Activated naive CD4-positive, alpha-beta T cell treated with anti-CD3 and anti-CD28 coated beads, Interleukin-2, amount 10 ng/mL, durations not matched to agents 7 days and 5 days (primary cell): ENCODE measurements around the gene FBLN7.

Experiments used
- CTCF ChIA-PET: fragments of 350-600 bp; sonication (Branson Sonifier 250); formaldehyde crosslinking; loops from one replicate; lab custom pipeline; 2021; ENCODE audit warnings: antibody characterized with exemption; lab: Charles Lee
- DNase-seq: peaks from one replicate; pipeline ENCODE4 v3.0.0-alpha.2; 2020
- H3K27ac Mint-ChIP-seq: one replicate; pipeline ENCODE4 v1.8.0; 2021; ENCODE audit warnings: mild to moderate bottlenecking, moderate library complexity, mixed read lengths
- H3K27me3 Mint-ChIP-seq: one replicate; pipeline ENCODE4 v1.8.0; 2021; ENCODE audit warnings: mild to moderate bottlenecking, mixed read lengths
- H3K36me3 Mint-ChIP-seq: one replicate; pipeline ENCODE4 v1.8.0; 2021; ENCODE audit warnings: mixed read lengths
- H3K4me1 Mint-ChIP-seq: one replicate; pipeline ENCODE4 v1.8.0; 2021; ENCODE audit warnings: mixed read lengths
- H3K4me3 Mint-ChIP-seq: one replicate; pipeline ENCODE4 v1.8.0; 2021; ENCODE audit warnings: mild to moderate bottlenecking, moderate library complexity, mixed read lengths
- H3K9me3 Mint-ChIP-seq: one replicate; pipeline ENCODE4 v1.8.0; 2021; ENCODE audit warnings: mixed read lengths

FBLN7 gene

GRCh38 chr2:112170495-112170894 lies 32.3 kb downstream of the FBLN7 start:
- peaks cover 23% of the 10 kb centered on the region for H3K4me1 Mint-ChIP-seq
- CTCF ChIA-PET = no interaction called here
- H3K27ac Mint-ChIP-seq = no peak overlapping the region
- no peak overlapping the region for H3K4me3 Mint-ChIP-seq
- H3K9me3 Mint-ChIP-seq = no peaks in the 10 kb centered on the region
- DNase-seq = no peak
- H3K36me3 Mint-ChIP-seq = no peaks in the 10 kb centered on the region
- H3K27me3 Mint-ChIP-seq = peaks cover 11% of the 10 kb centered on the region

- peaks cover 11% of the 10 kb centered on the region for H3K27me3 Mint-ChIP-seq
- H3K4me1 Mint-ChIP-seq = peaks cover 18% of the 10 kb centered on the region
- H3K27ac Mint-ChIP-seq = peak overlapping the region; percentile 34
- DNase-seq = peak; percentile 20
- CTCF ChIA-PET = interaction anchor here (1.0 kb wide), 1 partner anchor 11 kb away, joined by 3 read pairs; no protein-coding TSS in a partner anchor
- no peak overlapping the region for H3K4me3 Mint-ChIP-seq
- H3K9me3 Mint-ChIP-seq = no peaks in the 10 kb centered on the region
- no peaks in the 10 kb centered on the region for H3K36me3 Mint-ChIP-seq
Measured at GRCh38 chr2:112173646-112174319, 35.6 kb downstream of the FBLN7 start.

- H3K4me3 Mint-ChIP-seq = no peak overlapping the region
- CTCF ChIA-PET = interaction anchor here (1.0 kb wide), 1 partner anchor 12 kb away, joined by 3 read pairs; no protein-coding TSS in a partner anchor
- H3K4me1 Mint-ChIP-seq = peaks cover 18% of the 10 kb centered on the region
- no peak overlapping the region for H3K27ac Mint-ChIP-seq
- no peaks in the 10 kb centered on the region for H3K9me3 Mint-ChIP-seq
- peak; percentile 11 for DNase-seq
- no peaks in the 10 kb centered on the region for H3K36me3 Mint-ChIP-seq
- H3K27me3 Mint-ChIP-seq = peaks cover 11% of the 10 kb centered on the region
Measured at GRCh38 chr2:112174383-112174782, 36.2 kb downstream of the FBLN7 start.

- Mint-ChIP-seq H3K36me3 (no peaks in the 10 kb centered on the region), H3K27ac (no peak overlapping the region), H3K9me3 (no peaks in the 10 kb centered on the region), H3K4me3 (no peak overlapping the region), H3K4me1 (peaks cover 24% of the 10 kb centered on the region), H3K27me3 (peaks cover 9% of the 10 kb centered on the region)
- DNase-seq = peak; percentile 5
- CTCF ChIA-PET = no interaction called here
Measured at GRCh38 chr2:112175333-112175732, 37.1 kb downstream of the FBLN7 start.

- Mint-ChIP-seq H3K9me3 (no peaks in the 10 kb centered on the region), H3K27ac (no peak overlapping the region), H3K36me3 (no peaks in the 10 kb centered on the region), H3K4me1 (peaks cover 28% of the 10 kb centered on the region), H3K27me3 (peaks cover 6% of the 10 kb centered on the region), H3K4me3 (no peak overlapping the region)
- no peak for DNase-seq
- CTCF ChIA-PET = interaction anchor here (0.6 to 1.2 kb wide), 3 partner anchors 11 to 80 kb away, joined by 3 read pairs; no protein-coding TSS in a partner anchor
Measured at GRCh38 chr2:112175958-112176573, 37.9 kb downstream of the FBLN7 start.

GRCh38 chr2:112181571-112182290 lies 43.5 kb downstream of the FBLN7 start:
- H3K27me3 Mint-ChIP-seq = no peaks in the 10 kb centered on the region
- CTCF ChIA-PET = interaction anchor here (0.7 to 1.5 kb wide), 8 partner anchors 11 to 78 kb away, joined by 3 to 9 read pairs (median 4); no protein-coding TSS in a partner anchor
- H3K4me3 Mint-ChIP-seq = peak overlapping the region; percentile 79
- H3K36me3 Mint-ChIP-seq = peaks cover 16% of the 10 kb centered on the region
- H3K4me1 Mint-ChIP-seq = peaks cover 54% of the 10 kb centered on the region
- DNase-seq = peak; percentile 73
- peak overlapping the region; percentile 90 for H3K27ac Mint-ChIP-seq
- no peaks in the 10 kb centered on the region for H3K9me3 Mint-ChIP-seq

GRCh38 chr2:112182581-112183034 lies 44.4 kb downstream of the FBLN7 start:
- Mint-ChIP-seq H3K9me3 (no peaks in the 10 kb centered on the region), H3K4me3 (peak overlapping the region; percentile 79), H3K27me3 (no peaks in the 10 kb centered on the region), H3K36me3 (peaks cover 19% of the 10 kb centered on the region), H3K4me1 (peaks cover 62% of the 10 kb centered on the region), H3K27ac (peak overlapping the region; percentile 90)
- peak; percentile 58 for DNase-seq
- CTCF ChIA-PET = interaction anchor here (0.7 to 1.5 kb wide), 8 partner anchors 11 to 77 kb away, joined by 3 to 9 read pairs (median 4); no protein-coding TSS in a partner anchor

- H3K4me3 Mint-ChIP-seq = peak overlapping the region; percentile 79
Measured at GRCh38 chr2:112183327-112184025, 45.3 kb downstream of the FBLN7 start.

GRCh38 chr2:112184121-112184520 lies 45.9 kb downstream of the FBLN7 start:
- CTCF ChIA-PET = interaction anchor here (0.9 kb wide), 1 partner anchor 541 kb away, joined by 3 read pairs; no protein-coding TSS in a partner anchor

More at GRCh38 chr2:112183327-112184025, 45.3 kb downstream of the FBLN7 start:
- peaks cover 71% of the 10 kb centered on the region for H3K4me1 Mint-ChIP-seq
- peak; percentile 31 for DNase-seq
- no peaks in the 10 kb centered on the region for H3K27me3 Mint-ChIP-seq
- H3K27ac Mint-ChIP-seq = peak overlapping the region; percentile 90
- CTCF ChIA-PET = interaction anchor here (0.9 kb wide), 1 partner anchor 542 kb away, joined by 3 read pairs; no protein-coding TSS in a partner anchor
- peaks cover 21% of the 10 kb centered on the region for H3K36me3 Mint-ChIP-seq
- H3K9me3 Mint-ChIP-seq = no peaks in the 10 kb centered on the region

GRCh38 chr2:112185131-112185530 lies 46.9 kb downstream of the FBLN7 start:
- peak; percentile 15 for DNase-seq
- Mint-ChIP-seq H3K36me3 (peaks cover 27% of the 10 kb centered on the region), H3K9me3 (no peaks in the 10 kb centered on the region), H3K27ac (no peak overlapping the region), H3K4me1 (peaks cover 81% of the 10 kb centered on the region), H3K27me3 (no peaks in the 10 kb centered on the region), H3K4me3 (no peak overlapping the region)
- CTCF ChIA-PET = no interaction called here

More at GRCh38 chr2:112184121-112184520, 45.9 kb downstream of the FBLN7 start:
- Mint-ChIP-seq H3K36me3 (peaks cover 24% of the 10 kb centered on the region), H3K27me3 (no peaks in the 10 kb centered on the region), H3K4me1 (peaks cover 78% of the 10 kb centered on the region), H3K4me3 (no peak overlapping the region), H3K9me3 (no peaks in the 10 kb centered on the region), H3K27ac (no peak overlapping the region)
- peak; percentile 8 for DNase-seq

- peak; percentile 32 for DNase-seq
- Mint-ChIP-seq H3K4me1 (peaks cover 84% of the 10 kb centered on the region), H3K36me3 (peaks cover 38% of the 10 kb centered on the region), H3K4me3 (peak overlapping the region; percentile 13), H3K27ac (peak overlapping the region; percentile 98), H3K27me3 (no peaks in the 10 kb centered on the region), H3K9me3 (no peaks in the 10 kb centered on the region)
- CTCF ChIA-PET = no interaction called here
Measured at GRCh38 chr2:112187046-112187715, 49.0 kb downstream of the FBLN7 start.

GRCh38 chr2:112187805-112188596 lies 49.8 kb downstream of the FBLN7 start:
- H3K4me1 Mint-ChIP-seq = peaks cover 81% of the 10 kb centered on the region
- CTCF ChIA-PET = interaction anchor here (1.0 kb wide), 1 partner anchor 67 kb away, joined by 3 read pairs; the partner anchor contains the start of gene ZC3H8
- no peaks in the 10 kb centered on the region for H3K9me3 Mint-ChIP-seq

More at GRCh38 chr2:112187805-112188596, 49.8 kb downstream of the FBLN7 start:
- peak; percentile 84 for DNase-seq
- Mint-ChIP-seq H3K36me3 (peaks cover 43% of the 10 kb centered on the region), H3K4me3 (peak overlapping the region; percentile 13), H3K27me3 (no peaks in the 10 kb centered on the region), H3K27ac (peak overlapping the region; percentile 98)
